Activated CD4-positive, alpha-beta T cell treated with anti-CD3 and anti-CD28 coated beads, Interleukin-2, amount 50 U/mL, for 24 hours (primary cell): ENCODE measurements around the gene ANKLE1.

Experiments
- DNase-seq, 2 donors: peaks; one replicate each; pipeline ENCODE4 v3.0.0-alpha.2; 2020; ENCODE audit warnings: low read depth in 1 of 2, low spot score in 1 of 2

The ANKLE1 gene

GRCh38 chr19:17306285-17306714, 24.6 kb downstream of the ANKLE1 start:
- DNase-seq = no peak

- DNase-seq = no peak
Observed at GRCh38 chr19:17307876-17308377, 26.2 kb downstream of the ANKLE1 start.

- DNase-seq = peak; percentile 92 to 99
Observed at GRCh38 chr19:17309198-17309964, 27.7 kb downstream of the ANKLE1 start, which contains the start of gene DDA1. DDA1 (plus strand) TSS chr19:17309563; CDS start chr19:17309655, 92 bp downstream.

GRCh38 chr19:17309965-17310461, 28.3 kb downstream of the ANKLE1 start:
- DNase-seq = no peak

GRCh38 chr19:17311455-17312188, 29.9 kb downstream of the ANKLE1 start:
- no peak for DNase-seq

- no peak for DNase-seq
Observed at GRCh38 chr19:17312189-17313113, 30.8 kb downstream of the ANKLE1 start.

- DNase-seq = no peak
Observed at GRCh38 chr19:17314007-17314593, 32.4 kb downstream of the ANKLE1 start.

GRCh38 chr19:17318966-17319365, 37.3 kb downstream of the ANKLE1 start:
- no peak for DNase-seq

- no peak for DNase-seq
Observed at GRCh38 chr19:17319473-17320238, 38.0 kb downstream of the ANKLE1 start.

- DNase-seq = no peak
Observed at GRCh38 chr19:17320435-17320834, 38.7 kb downstream of the ANKLE1 start.

- no peak for DNase-seq
Observed at GRCh38 chr19:17321655-17322489, 40.2 kb downstream of the ANKLE1 start.

GRCh38 chr19:17322854-17323253, 41.2 kb downstream of the ANKLE1 start:
- no peak for DNase-seq

GRCh38 chr19:17323300-17323963, 41.7 kb downstream of the ANKLE1 start:
- DNase-seq = no peak

- DNase-seq = no peak
Observed at GRCh38 chr19:17323964-17324332, 42.2 kb downstream of the ANKLE1 start.

- no peak for DNase-seq
Observed at GRCh38 chr19:17324357-17325114, 42.8 kb downstream of the ANKLE1 start.

- DNase-seq = no peak
Observed at GRCh38 chr19:17325133-17325532, 43.4 kb downstream of the ANKLE1 start.

GRCh38 chr19:17325881-17326594, 44.3 kb downstream of the ANKLE1 start:
- DNase-seq = no peak
